ENCODE data around the gene ARID1B. TPM values are rescaled to one million over a fixed set of nuclear protein-coding genes. Genes with fewer than 3 reads are reported as not detected.
A peak's percentile ranks its signal among the peaks of the same experiment; 100 is the strongest.

Gene ARID1B
- total and polyA plus RNA-seq, 9 of the 15 experiments (the other 6 are each of a cell fraction or from before 2014, with no cell fraction given), result 12.5 to 50.5 (median 25.8) TPM

GRCh38 chr6:157144859-157145568 is 367.8 kb downstream of the ARID1B start:
- FAIRE-seq, result no peak
- in situ Hi-C loops (cut with MboI), result no loop called here
- POLR2A ChIA-PET, result interaction anchor here (0.6 to 2.4 kb wide), 5 partner anchors 9 to 1331 kb away, joined by 3 to 9 read pairs (median 5); no protein-coding TSS in a partner anchor
- no peak for TF ChIP-seq SMAD4 (CRISPR knock-in tag; conservative IDR thresholded peaks at IDR 0.05)
- no peak for TF ChIP-seq POU5F1 (IDR thresholded peaks at IDR 0.05; ENCODE audit: borderline replicate concordance, low read depth, low read length, partially characterized antibody)
- no peak for TF ChIP-seq TAF9B (IDR thresholded peaks at IDR 0.05; ENCODE audit: partially characterized antibody)
- no peak for TF ChIP-seq PKNOX1 (IDR thresholded peaks at IDR 0.05)
- TF ChIP-seq WHSC1 (IDR thresholded peaks at IDR 0.05; ENCODE audit: low read length), result no peak
- TF ChIP-seq CREB3L1 (IDR thresholded peaks at IDR 0.05; ENCODE audit: borderline replicate concordance, low read depth), result no peak
- no peak for TF ChIP-seq ZNF699 (CRISPR knock-in tag; IDR thresholded peaks at IDR 0.05; ENCODE audit: insufficient replicate concordance)
- TF ChIP-seq TFAP4 (CRISPR knock-in tag; IDR thresholded peaks at IDR 0.05; ENCODE audit: borderline replicate concordance), result no peak
- TF ChIP-seq HDGF (IDR thresholded peaks at IDR 0.05), result no peak
- TF ChIP-seq MXD1 (CRISPR knock-in tag; IDR thresholded peaks at IDR 0.05; ENCODE audit: borderline replicate concordance, poor library complexity, severe bottlenecking), result no peak
- no peak for TF ChIP-seq ZNF76 (CRISPR knock-in tag; IDR thresholded peaks at IDR 0.05; ENCODE audit: borderline replicate concordance)
- no peak for TF ChIP-seq ZNF184 (CRISPR knock-in tag; IDR thresholded peaks at IDR 0.05)
- no peak for TF ChIP-seq PBX2 (CRISPR knock-in tag; IDR thresholded peaks at IDR 0.05; ENCODE audit: low read depth)
- no peak for TF ChIP-seq PBX2 (tag; conservative IDR thresholded peaks at IDR 0.05; ENCODE audit: low read depth)
- no peak for TF ChIP-seq ZNF354B (CRISPR knock-in tag; IDR thresholded peaks at IDR 0.05)
- TF ChIP-seq SNIP1 (IDR thresholded peaks at IDR 0.05; ENCODE audit: low read depth), result no peak

More at GRCh38 chr6:157144859-157145568, 367.8 kb downstream of the ARID1B start:
- CTCF ChIA-PET (ENCODE audit: low intra/inter-chr PET ratio), result no interaction called here
- no peak overlapping the region for H3K27ac ChIP-seq (ENCODE audit: extremely low read depth, low read depth, low read length)
- H3K9me1 ChIP-seq (ENCODE audit: control insufficient read depth, insufficient read depth, low read length), result no peaks in the 10 kb centered on the region
- H2AFZ ChIP-seq (ENCODE audit: low read depth, low read length), result no peak overlapping the region
- WGBS (ENCODE audit: insufficient coverage, low coverage, missing lambda C conversion rate), result 78% methylated on average over 19 of the region's 19 CpGs
- intact Hi-C loops (cut with micrococcal nuclease), result no loop called here
- BruUV-seq (replicated peaks), result no TSS peak
- no peak overlapping the region for H3K4me2 ChIP-seq (ENCODE audit: insufficient read depth, low read length)
- no peaks in the 10 kb centered on the region for H3K9me3 ChIP-seq (replicated peaks; ENCODE audit: control insufficient read depth, insufficient read depth, low read depth, low read length)
- peaks cover 0 to 2% of the 10 kb centered on the region in 2 experiments; a peak in 1 of 5 replicates for H3K4me1 ChIP-seq (replicated peaks in 1 of 2; ENCODE audit: control insufficient read depth in 2 of 2, insufficient read depth in 2 of 2, low read length in 2 of 2)
- no peaks in the 10 kb centered on the region for H4K20me1 ChIP-seq (replicated peaks; ENCODE audit: control insufficient read depth, insufficient read depth, low read length)
- DNase-seq (ENCODE audit: extremely low read depth in 1 of 4, low spot score in 3 of 4) (no peak), ATAC-seq (peak; percentile 32)
- H3K79me2 ChIP-seq (ENCODE audit: control insufficient read depth, insufficient read depth, low read length), result no peaks in the 10 kb centered on the region
- H3K4me3 ChIP-seq, result no peak overlapping the region
- H3K9ac ChIP-seq (ENCODE audit: insufficient read depth in 1 of 2, low read depth in 2 of 2, low read length in 2 of 2), result no peak overlapping the region
- H3K36me3 ChIP-seq (ENCODE audit: control insufficient read depth, insufficient read depth, low read length), result peaks cover 16% of the 10 kb centered on the region; the same call in 2 of the 3 replicates
- no peaks in the 10 kb centered on the region for H3K27me3 ChIP-seq (ENCODE audit: control insufficient read depth in 2 of 2, insufficient read depth in 2 of 2, low read length in 2 of 2)
